Osteocyte (in vitro differentiated cells): ENCODE measurements around the gene BRD7. TPM values are rescaled to one million over a fixed set of nuclear protein-coding genes. Genes with fewer than 3 reads are reported as not detected.
A peak's percentile ranks its signal among the peaks of the same experiment; 100 is the strongest.

ENCODE experiments used
- DNase-seq: peaks from one replicate; pipeline ENCODE4 v3.0.0; 2021; ENCODE audit warnings: mixed read lengths; ENCODE audit not compliant: unreplicated experiment; ENCODE audit errors: extremely low spot score
- H3K27ac Mint-ChIP-seq: one replicate; pipeline ENCODE4 v1.8.0; 2021; ENCODE audit warnings: mild to moderate bottlenecking, mixed read lengths; ENCODE audit not compliant: unreplicated experiment
- H3K27me3 Mint-ChIP-seq: one replicate; pipeline ENCODE4 v1.8.0; 2021; ENCODE audit warnings: mixed read lengths; ENCODE audit not compliant: unreplicated experiment
- H3K36me3 Mint-ChIP-seq: one replicate; pipeline ENCODE4 v1.8.0; 2021; ENCODE audit warnings: mixed read lengths; ENCODE audit not compliant: unreplicated experiment
- H3K4me1 Mint-ChIP-seq: one replicate; pipeline ENCODE4 v1.8.0; 2021; ENCODE audit warnings: mixed read lengths; ENCODE audit not compliant: unreplicated experiment
- H3K4me3 Mint-ChIP-seq: one replicate; pipeline ENCODE4 v1.8.0; 2021; ENCODE audit warnings: mild to moderate bottlenecking, moderate library complexity, mixed read lengths; ENCODE audit not compliant: unreplicated experiment
- H3K9me3 Mint-ChIP-seq: one replicate; pipeline ENCODE4 v1.8.0; 2021; ENCODE audit warnings: mixed read lengths; ENCODE audit not compliant: unreplicated experiment
- long read RNA-seq: library from polyadenylated mRNA; unstranded; transcript quantifications from one replicate; pipeline ENCODE4 v2.0.0, GENCODE V29; 2021
- total RNA-seq: library from RNA; stranded (reverse); gene quantifications from 2 replicates; pipeline ENCODE4 v1.2.1, GENCODE V29; 2021
- TF ChIP-seq, protein P1 (sequence below): fragments of 200-600 bp; sonication (generic); IDR thresholded peaks from 2 replicates; pipeline ENCODE4 v1.5.0; 2021; ENCODE audit warnings: antibody characterized with exemption, mild to moderate bottlenecking, moderate library complexity

BRD7 gene
- 58.4 and 72.3 TPM in 2 replicates for total RNA-seq
- long read RNA-seq, full-length matches to known transcripts: 8 of 23 reads
- long read RNA-seq, partial matches to known transcripts: 10 of 23 reads
- long read RNA-seq, other reads (novel, unspliced or antisense): 5 of 23 reads

DNA sequence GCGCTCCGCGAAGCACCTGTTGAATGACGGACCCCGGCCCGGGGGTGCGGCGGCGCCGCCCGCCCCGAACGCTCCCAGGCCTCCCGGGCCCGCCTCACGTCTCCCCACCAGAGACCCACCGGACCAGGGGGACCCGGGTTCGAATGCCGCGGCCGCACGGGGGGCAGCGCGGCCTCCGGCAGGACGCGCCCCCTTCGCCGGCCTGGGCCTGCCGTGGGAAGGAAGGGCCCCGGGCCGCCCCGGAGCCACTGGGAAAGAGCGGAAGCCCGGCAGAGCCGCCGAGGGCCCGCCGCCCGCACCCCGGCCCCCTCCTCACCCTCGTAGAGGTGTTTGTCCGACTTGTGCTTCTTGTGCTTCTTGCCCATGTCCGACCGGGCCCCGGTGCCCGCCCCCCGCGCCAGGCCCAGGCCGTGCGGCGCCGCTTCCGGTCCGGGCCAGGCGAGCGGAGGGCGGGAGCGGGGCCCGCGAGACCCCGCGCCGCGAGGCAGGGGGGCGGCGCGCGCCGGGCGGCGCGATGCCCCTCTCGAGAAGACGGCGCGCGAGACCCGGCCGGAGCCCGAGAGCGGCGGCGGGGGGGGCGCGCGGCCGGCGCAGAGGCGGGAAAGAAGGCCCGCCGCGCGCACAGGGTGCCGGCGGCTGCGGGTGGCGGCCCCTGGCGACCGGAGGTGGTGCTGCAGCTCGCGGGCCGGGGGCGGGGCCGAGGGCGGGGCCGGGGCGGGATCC lies at the start of gene BRD7:
TSS of gene BRD7 (minus strand) at position 579 of the 723 bp plus-strand sequence. CDS start at position 365, 214 bp downstream.
- peak; percentile 90 for DNase-seq
- Mint-ChIP-seq H3K27ac (peak within 1 kb of the TSS; percentile 82), H3K4me3 (peak within 1 kb of the TSS; percentile 94)

DNA sequence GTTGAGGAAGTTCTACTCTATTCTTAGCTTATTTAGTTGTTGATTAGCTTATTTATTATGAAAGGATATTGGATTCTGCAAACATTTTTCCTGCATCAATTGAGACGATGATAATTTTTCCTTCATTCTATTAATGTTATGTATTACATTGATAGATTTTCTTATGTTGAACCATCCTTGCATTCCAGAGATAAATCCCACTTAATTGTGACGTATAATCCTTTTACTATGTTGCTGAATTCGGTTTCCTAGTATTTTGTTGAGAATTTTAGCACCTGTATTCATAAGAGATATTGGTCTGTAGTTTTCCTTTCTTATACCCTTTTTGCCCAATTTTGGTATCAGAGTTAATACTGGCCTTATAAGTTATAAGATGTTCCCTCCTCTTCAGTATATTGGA lies 47.6 kb upstream of the BRD7 start:
- H3K36me3 Mint-ChIP-seq: no peaks in the 10 kb centered on the region
- no peaks in the 10 kb centered on the region for H3K27me3 Mint-ChIP-seq
- H3K9me3 Mint-ChIP-seq: peaks cover 45% of the 10 kb centered on the region
- no peaks in the 10 kb centered on the region for H3K4me1 Mint-ChIP-seq
- TF ChIP-seq, protein P1, sequence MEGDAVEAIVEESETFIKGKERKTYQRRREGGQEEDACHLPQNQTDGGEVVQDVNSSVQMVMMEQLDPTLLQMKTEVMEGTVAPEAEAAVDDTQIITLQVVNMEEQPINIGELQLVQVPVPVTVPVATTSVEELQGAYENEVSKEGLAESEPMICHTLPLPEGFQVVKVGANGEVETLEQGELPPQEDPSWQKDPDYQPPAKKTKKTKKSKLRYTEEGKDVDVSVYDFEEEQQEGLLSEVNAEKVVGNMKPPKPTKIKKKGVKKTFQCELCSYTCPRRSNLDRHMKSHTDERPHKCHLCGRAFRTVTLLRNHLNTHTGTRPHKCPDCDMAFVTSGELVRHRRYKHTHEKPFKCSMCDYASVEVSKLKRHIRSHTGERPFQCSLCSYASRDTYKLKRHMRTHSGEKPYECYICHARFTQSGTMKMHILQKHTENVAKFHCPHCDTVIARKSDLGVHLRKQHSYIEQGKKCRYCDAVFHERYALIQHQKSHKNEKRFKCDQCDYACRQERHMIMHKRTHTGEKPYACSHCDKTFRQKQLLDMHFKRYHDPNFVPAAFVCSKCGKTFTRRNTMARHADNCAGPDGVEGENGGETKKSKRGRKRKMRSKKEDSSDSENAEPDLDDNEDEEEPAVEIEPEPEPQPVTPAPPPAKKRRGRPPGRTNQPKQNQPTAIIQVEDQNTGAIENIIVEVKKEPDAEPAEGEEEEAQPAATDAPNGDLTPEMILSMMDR: no peak
- no peak for DNase-seq
- no peak overlapping the region for H3K27ac Mint-ChIP-seq
- H3K4me3 Mint-ChIP-seq: no peak overlapping the region

More for the DNA sequence above, at the start of gene BRD7:
- TF ChIP-seq, protein P1: peak; percentile 58
- H3K27me3 Mint-ChIP-seq: peaks cover 3% of the 10 kb centered on the region
- no peaks in the 10 kb centered on the region for H3K9me3 Mint-ChIP-seq
- peaks cover 20% of the 10 kb centered on the region for H3K36me3 Mint-ChIP-seq
- peaks cover 28% of the 10 kb centered on the region for H3K4me1 Mint-ChIP-seq

DNA sequence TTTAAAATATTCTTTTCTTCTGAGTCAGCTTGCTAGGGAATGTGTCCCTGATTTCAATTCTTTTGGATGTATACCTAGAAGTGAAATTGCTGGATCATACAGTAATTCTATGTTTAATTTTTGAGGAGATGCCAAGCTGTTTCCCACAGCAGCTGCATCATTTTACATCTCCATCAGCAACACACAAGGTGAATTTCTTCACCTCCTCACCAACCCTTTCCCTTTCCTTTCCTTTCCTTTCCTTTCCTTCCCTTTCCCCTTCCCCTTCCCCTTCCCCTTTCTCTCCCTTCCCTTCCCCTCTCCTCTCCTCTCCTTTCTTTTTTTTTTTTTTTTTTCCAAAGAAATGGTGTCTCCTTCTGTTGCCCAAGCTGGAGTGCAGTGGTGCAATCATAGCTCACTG lies 45.4 kb upstream of the BRD7 start:
- no peaks in the 10 kb centered on the region for H3K27me3 Mint-ChIP-seq
- peak; percentile 8 for DNase-seq
- H3K4me1 Mint-ChIP-seq: no peaks in the 10 kb centered on the region
- H3K36me3 Mint-ChIP-seq: no peaks in the 10 kb centered on the region
- TF ChIP-seq, protein P1: no peak
- no peak overlapping the region for H3K4me3 Mint-ChIP-seq
- peaks cover 36% of the 10 kb centered on the region for H3K9me3 Mint-ChIP-seq
- no peak overlapping the region for H3K27ac Mint-ChIP-seq

DNA sequence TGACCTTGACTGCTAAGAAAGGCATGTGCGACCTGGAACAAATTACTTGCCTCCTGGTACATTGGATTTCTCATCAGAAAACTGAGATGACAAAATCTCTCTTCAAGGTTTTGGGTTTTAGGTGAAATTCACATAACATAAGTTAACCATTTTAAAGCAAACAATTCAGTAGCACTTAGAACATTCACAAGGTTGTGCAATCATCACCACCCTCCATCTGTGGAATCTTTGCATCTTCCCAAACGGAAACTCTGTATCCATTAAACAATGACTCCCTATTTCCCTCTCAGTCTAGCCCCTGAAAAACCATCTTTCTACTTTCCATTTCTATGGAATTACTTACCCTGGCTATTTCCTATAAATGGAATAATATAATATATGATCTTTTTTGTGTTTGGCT lies 42.2 kb upstream of the BRD7 start:
- Mint-ChIP-seq H3K27ac (no peak overlapping the region), H3K4me3 (no peak overlapping the region), H3K9me3 (peaks cover 10% of the 10 kb centered on the region), H3K27me3 (peaks cover 3% of the 10 kb centered on the region), H3K4me1 (no peaks in the 10 kb centered on the region), H3K36me3 (no peaks in the 10 kb centered on the region)
- TF ChIP-seq, protein P1: no peak
- no peak for DNase-seq

DNA sequence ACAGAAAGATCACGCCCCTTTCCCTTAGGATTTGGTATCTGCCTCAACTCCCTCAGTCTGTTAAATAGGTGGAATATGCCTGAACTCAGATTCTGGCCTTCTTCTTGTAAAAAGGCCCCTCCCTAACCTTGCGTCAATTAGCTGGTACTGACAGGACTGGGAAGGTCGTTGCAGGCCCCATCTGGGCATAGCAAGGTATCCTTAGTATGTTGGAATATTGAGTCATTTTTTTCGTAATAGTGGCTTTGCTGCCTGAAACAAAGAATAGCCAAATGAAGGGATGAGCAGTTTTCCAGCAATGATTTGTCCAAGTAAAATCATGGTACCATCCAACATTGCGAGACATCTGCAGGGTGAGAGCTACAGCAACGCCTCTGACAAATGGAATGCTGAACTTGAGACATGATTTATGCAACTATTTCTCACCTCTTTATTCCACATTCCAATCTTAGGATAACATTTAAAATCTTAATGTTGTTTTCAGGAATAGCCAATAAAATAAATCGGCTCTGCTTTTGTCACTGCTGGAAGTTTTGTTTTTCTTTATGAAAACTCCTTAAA lies 39.3 kb upstream of the BRD7 start:
- DNase-seq: peak; percentile 17
- H3K36me3 Mint-ChIP-seq: no peaks in the 10 kb centered on the region
- H3K27ac Mint-ChIP-seq: no peak overlapping the region
- H3K4me3 Mint-ChIP-seq: no peak overlapping the region
- H3K27me3 Mint-ChIP-seq: peaks cover 3% of the 10 kb centered on the region
- peaks cover 6% of the 10 kb centered on the region for H3K9me3 Mint-ChIP-seq
- no peaks in the 10 kb centered on the region for H3K4me1 Mint-ChIP-seq
- TF ChIP-seq, protein P1: no peak
